ENCODE results near the gene HPGDS.
"Not testable (repeated sequence)": the region's sequence is repeated elsewhere in the genome, so short reads cannot be mapped to it uniquely, and the experiment has no call there.

HPGDS gene

GRCh38 chr4:94342694-94343093 is at the start of gene HPGDS:
TSS of gene HPGDS (minus strand) at chr4:94342836. CDS start at chr4:94334629, 8,207 bp downstream.
- no peak for DNase-seq

- DNase-seq: no peak
Measured at GRCh38 chr4:94390804-94391410, 48.3 kb upstream of the HPGDS start.

GRCh38 chr4:94389595-94390267 is 47.1 kb upstream of the HPGDS start:
- DNase-seq: no peak

DNA sequence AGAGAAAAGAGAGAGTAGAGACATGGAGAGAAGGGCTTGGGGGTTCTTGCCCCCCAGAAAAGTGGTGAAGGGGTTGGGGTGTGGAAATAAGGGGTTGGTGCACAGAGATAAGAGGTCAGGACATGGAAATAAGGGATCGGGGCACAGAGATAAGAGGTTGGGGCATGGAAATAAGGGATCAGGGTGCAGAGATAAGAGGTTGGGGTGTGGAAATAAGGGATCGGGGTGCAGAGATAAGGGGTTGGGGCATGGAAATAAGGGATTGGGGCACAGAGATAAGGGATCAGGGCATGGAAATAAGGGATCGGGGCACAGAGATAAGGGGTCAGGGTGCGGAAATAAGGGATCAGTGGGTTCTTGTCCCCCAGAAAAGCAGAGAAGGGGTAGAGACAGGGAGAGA is 45.3 kb upstream of the HPGDS start:
- not testable (repeated sequence) for DNase-seq

GRCh38 chr4:94385452-94385851 is 42.8 kb upstream of the HPGDS start:
- not testable (repeated sequence) for DNase-seq

- not testable (repeated sequence) for DNase-seq
Measured at GRCh38 chr4:94382891-94383290, 40.3 kb upstream of the HPGDS start.

GRCh38 chr4:94378047-94378446 is 35.4 kb upstream of the HPGDS start:
- no peak for DNase-seq

DNA sequence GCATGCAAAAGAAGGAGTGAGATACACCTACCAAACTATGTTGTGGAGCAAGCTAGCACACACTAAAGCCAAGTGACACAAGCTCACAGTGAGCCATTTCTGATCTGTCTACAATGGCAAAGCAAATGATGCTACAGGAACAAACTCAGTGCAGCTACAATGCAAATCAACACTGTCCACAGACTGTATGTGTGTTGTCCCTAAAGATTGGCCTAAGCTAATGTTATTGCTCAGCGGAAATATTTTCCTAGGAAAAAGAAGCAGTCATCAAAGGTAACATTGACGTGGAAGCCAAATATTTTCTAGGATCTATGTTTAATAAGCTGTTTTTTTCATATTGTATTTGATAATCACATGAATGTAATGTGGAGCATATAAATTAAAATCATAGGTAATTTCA is 34.7 kb upstream of the HPGDS start:
- DNase-seq: no peak

GRCh38 chr4:94375364-94375763 is 32.7 kb upstream of the HPGDS start:
- no peak for DNase-seq

DNA sequence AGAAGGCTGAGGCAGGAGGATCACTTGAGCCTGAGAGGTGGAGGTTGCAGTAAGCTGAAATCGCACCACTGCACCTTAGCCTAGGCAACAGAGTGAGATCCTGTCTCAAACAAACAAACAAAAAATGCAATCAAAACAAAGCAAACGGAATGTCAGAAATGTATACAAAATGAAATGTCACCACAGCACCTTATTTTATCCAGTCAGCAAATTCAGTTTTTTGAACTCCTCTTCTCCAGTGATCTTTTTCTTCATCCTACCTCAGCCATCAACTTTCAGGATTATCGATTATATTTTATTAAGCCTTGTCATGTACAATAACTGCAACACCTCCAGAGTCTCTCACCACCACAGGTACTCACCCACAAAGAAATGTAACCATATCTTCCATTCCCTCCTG is 31.1 kb upstream of the HPGDS start:
- DNase-seq: no peak

DNA sequence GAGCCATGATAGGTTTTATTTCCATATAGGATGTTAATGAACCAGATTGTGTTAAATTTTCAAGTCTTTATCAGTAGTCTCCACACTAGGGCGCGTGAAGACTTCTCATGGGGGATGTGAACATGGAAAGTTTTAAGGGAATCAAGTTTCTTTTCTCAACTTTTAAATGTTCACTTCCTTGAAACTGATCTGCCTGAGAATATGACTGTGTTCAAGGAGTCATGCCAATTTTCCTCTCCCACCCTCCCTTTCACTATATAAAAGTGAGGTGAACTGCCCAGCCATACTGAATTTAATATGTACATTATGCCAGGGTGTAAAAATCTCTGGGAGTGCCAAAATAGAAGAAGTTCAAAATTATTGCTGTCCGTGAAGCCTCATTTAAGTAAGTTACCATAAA is 30.4 kb upstream of the HPGDS start:
- DNase-seq: no peak

DNA sequence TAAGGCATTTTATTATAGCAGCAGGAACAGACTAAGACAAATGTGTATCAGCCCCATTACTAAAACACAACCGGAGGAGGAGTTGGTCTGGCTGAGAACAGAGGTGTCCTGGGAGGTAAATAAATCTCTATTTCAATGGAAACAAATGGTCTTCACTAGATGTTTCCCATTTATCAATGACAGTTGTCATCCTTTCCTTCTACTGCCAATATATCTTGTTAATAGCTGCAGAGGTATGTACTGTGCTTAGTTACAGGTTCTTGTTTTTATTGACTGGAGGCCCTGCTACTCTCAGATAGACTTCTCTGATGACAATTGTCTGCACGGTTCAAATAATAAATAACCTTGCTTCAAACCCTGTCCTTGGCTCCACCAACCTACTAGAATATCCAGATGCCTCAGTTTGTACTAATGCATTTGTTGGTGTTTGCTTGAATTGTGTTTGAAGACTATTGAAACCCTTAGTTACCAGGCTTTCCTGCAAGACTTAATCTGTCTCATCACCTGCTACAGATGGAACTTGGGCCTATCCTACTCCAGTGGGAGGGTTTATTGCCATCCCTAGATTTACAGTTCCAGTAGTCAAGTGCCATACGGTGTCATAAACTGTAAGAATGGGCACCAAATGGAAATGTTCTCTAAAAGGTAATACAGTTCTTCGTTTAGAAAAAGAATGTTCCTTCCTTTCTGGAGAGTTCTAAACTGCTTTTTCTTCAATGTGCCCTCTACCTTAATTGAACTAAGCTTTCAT is 29.8 kb upstream of the HPGDS start:
- no peak for DNase-seq

DNA sequence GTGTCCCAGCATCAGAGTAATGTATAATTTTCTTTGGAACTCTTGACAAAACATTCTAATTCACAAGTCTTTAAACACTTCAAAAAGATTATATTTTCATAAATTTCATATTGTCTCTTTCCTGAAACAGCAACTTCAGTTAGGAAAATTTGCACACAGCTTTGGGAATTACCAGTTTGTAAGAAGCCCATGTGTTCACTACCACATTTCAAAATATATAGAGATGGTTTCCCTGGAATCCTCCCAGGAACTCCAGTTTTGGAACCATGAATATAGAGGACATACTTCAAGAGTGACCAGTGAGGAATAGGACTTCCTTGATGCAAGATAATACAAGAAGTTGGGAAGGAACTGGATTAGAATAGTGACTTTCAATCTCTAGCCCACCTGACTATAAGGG is 28.7 kb upstream of the HPGDS start:
- no peak for DNase-seq

- no peak for DNase-seq
Measured at GRCh38 chr4:94370533-94371254, 28.1 kb upstream of the HPGDS start.

DNA sequence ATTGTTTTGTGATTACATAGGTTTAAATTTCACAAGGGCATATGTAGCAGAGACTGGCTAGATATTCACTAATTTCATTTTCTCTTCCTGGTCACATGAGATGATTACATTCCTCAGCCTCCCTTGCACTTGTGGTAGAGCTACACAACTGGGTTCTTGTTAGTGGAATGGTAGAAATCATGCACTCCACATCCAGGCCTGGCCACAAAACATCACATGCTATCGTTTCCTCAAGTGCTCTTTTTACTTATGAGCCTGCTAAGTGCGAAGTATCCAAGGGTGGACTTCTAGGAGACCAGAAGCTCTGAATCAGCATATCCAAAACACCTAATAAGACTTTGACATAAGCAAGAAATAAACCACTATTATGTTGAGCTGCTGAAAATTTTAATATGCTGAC is 26.4 kb upstream of the HPGDS start:
- DNase-seq: no peak

- DNase-seq: no peak
Measured at GRCh38 chr4:94368459-94368858, 25.8 kb upstream of the HPGDS start.

GRCh38 chr4:94365304-94365703 is 22.7 kb upstream of the HPGDS start:
- no peak for DNase-seq

- DNase-seq: no peak
Measured at GRCh38 chr4:94364527-94364926, 21.9 kb upstream of the HPGDS start.

GRCh38 chr4:94363136-94363655 is 20.6 kb upstream of the HPGDS start:
- DNase-seq: no peak

GRCh38 chr4:94359838-94360237 is 17.2 kb upstream of the HPGDS start:
- no peak for DNase-seq

DNA sequence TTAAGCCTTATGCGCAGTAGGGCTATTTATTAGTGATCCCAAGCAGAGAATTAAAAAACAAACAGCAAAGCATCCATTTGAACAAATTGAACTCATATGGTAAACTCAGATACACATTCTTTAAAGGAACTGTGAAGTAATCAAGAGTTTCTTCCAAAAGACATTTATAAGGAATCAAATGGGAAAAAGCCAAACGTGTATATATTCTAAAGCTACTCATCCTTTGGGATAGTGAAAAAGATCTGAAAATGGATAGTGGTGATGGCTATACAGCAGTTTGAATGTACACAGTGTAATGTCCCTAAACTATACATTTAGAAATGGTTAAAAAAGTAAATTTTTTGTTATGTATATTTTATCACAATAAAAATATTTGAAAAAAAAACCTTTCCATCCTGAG is 16.6 kb upstream of the HPGDS start:
- DNase-seq: no peak

DNA sequence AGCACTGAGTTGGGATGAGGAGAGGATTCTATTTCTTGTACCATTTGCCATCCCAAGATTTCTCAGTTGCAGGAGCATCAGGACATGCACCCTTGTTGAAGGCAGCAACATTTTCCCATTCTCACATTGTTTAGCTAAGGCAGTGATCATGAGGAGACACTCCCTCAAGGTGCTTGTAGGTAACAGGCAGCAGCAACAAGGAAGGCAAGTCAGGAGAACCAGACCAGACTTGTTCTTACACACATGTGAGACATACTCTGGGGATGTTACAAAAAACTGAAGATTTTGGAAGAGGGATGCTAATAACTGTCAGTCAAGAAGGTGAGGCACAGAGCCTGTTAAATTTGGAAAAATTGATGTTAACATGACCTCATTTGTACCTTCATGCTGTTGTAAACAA is 15.5 kb upstream of the HPGDS start:
- DNase-seq: no peak

DNA sequence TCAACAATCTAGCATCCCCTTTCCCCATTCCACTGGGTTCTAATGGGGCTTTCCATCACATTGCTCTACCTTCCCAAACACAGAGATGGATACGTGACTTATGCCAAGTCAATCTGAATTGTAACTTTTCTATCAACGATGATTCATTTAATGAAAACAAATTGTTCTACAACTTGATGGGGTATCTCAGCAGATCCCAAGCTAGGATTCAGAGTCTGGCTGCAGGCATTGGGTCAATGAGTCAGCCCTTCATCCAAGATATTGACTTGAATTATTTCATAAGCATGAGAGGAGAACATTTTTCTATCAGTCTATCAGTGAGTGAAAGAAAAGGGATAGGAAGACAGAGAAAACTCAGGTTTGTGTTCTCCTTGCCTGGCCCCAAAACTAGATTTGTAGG is 15.0 kb upstream of the HPGDS start:
- no peak for DNase-seq
